Lower leg skin (tissue), 4 donors: Measurements from ENCODE around the gene NYAP2. TPM values are rescaled to one million over a fixed set of nuclear protein-coding genes. Genes with fewer than 3 reads are reported as not detected.

Experiments used
- DNase-seq, 2 donors: peaks; one replicate each; pipeline ENCODE4 v3.0.0-alpha.2; 2019; ENCODE audit warnings: low spot score in 2 of 2
- H3K4me3 ChIP-seq: fragments of 200-600 bp; sonication (generic); 2 replicates; pipeline ENCODE4 v1.5.1; 2017; ENCODE audit warnings: mild to moderate bottlenecking, low read depth; ENCODE audit not compliant: poor library complexity, severe bottlenecking
- CTCF ChIP-seq, 3 donors: fragments of 450-650 bp; IDR thresholded peaks; one replicate each; pipeline ENCODE4 v1.5.1; 2016; ENCODE audit warnings: antibody characterized with exemption in 3 of 3, mild to moderate bottlenecking in 3 of 3, moderate library complexity in 2 of 3
- POLR2A ChIP-seq, 2 donors: fragments of 450-650 bp; IDR thresholded peaks; one replicate each; pipeline ENCODE4 v1.6.1; 2016 to 2017; ENCODE audit warnings: antibody characterized with exemption in 2 of 2, mild to moderate bottlenecking in 1 of 2, moderate library complexity in 1 of 2
- WGBS, 2 donors: methylation state at CpG; one replicate each; pipeline ENCODE4 v1.1.5; 2018; 5-methylcytosine and 5-hydroxymethylcytosine counted together
- intact Hi-C: fragments of 100-400 bp; cut with DNase I; formaldehyde crosslinking; loops from one replicate; pipeline ENCODE4 v1.15.0; 2023; ENCODE audit warnings: low total_unique reads
- total RNA-seq, 4 donors: library from RNA; depleted of rRNA; stranded (reverse); fragments of >200 nt; gene quantifications; one replicate each; pipeline ENCODE4 v1.1.0, GENCODE V29; 2016

NYAP2 gene
- total RNA-seq, 4 donors from 2014 or later: not detected

- TF ChIP-seq CTCF (IDR thresholded peaks at IDR 0.05): no peak
- TF ChIP-seq POLR2A (IDR thresholded peaks at IDR 0.05): no peak
- intact Hi-C loops: no loop called here
- no peak for DNase-seq
- no peak overlapping the region for H3K4me3 ChIP-seq
- 69 to 70% methylated on average over 9 of the region's 9 CpGs for WGBS, 2 donors
Measured at GRCh38 chr2:225466891-225467604, 67.5 kb downstream of the NYAP2 start.

- DNase-seq: no peak
- H3K4me3 ChIP-seq: no peak overlapping the region
- TF ChIP-seq CTCF (IDR thresholded peaks at IDR 0.05): no peak
- no peak for TF ChIP-seq POLR2A (IDR thresholded peaks at IDR 0.05)
- 44 to 57% methylated on average over 2 of the region's 2 CpGs for WGBS, 2 donors
- intact Hi-C loops: no loop called here
Measured at GRCh38 chr2:225468131-225468530, 68.6 kb downstream of the NYAP2 start.

GRCh38 chr2:225471039-225471438 lies 71.5 kb downstream of the NYAP2 start:
- intact Hi-C loops: no loop called here
- no peak for DNase-seq
- H3K4me3 ChIP-seq: no peak overlapping the region
- 64 to 72% methylated on average over 3 of the region's 3 CpGs for WGBS, 2 donors
- TF ChIP-seq CTCF (IDR thresholded peaks at IDR 0.05): no peak
- TF ChIP-seq POLR2A (IDR thresholded peaks at IDR 0.05): no peak

GRCh38 chr2:225471482-225471881 lies 72.0 kb downstream of the NYAP2 start:
- intact Hi-C loops: no loop called here
- no peak overlapping the region for H3K4me3 ChIP-seq
- TF ChIP-seq CTCF (IDR thresholded peaks at IDR 0.05): no peak
- no peak for TF ChIP-seq POLR2A (IDR thresholded peaks at IDR 0.05)
- 52 to 68% methylated on average over 2 of the region's 2 CpGs for WGBS, 2 donors
- no peak for DNase-seq

GRCh38 chr2:225472161-225472560 lies 72.7 kb downstream of the NYAP2 start:
- no peak overlapping the region for H3K4me3 ChIP-seq
- DNase-seq: no peak
- WGBS, 2 donors: 55 to 66% methylated on average over 2 of the region's 2 CpGs
- no peak for TF ChIP-seq POLR2A (IDR thresholded peaks at IDR 0.05)
- TF ChIP-seq CTCF (IDR thresholded peaks at IDR 0.05): no peak
- intact Hi-C loops: no loop called here

GRCh38 chr2:225479386-225479785 lies 79.9 kb downstream of the NYAP2 start:
- no peak overlapping the region for H3K4me3 ChIP-seq
- intact Hi-C loops: no loop called here
- no peak for TF ChIP-seq POLR2A (IDR thresholded peaks at IDR 0.05)
- no peak for TF ChIP-seq CTCF (IDR thresholded peaks at IDR 0.05)
- WGBS, 2 donors: 64 to 68% methylated on average over 2 of the region's 2 CpGs
- DNase-seq: no peak
